B cell (primary cell): Measurements from ENCODE around the gene SLC18A3.

Experiments
- CTCF ChIP-seq: fragments of 200-600 bp; IDR thresholded peaks from one replicate; pipeline ENCODE4 v1.8.0; 2022; ENCODE audit warnings: antibody characterized with exemption, mild to moderate bottlenecking
- EZH2 ChIP-seq: IDR thresholded peaks from 2 replicates; pipeline ENCODE4 v1.6.1; 2012; ENCODE audit warnings: borderline replicate concordance, low read depth, mild to moderate bottlenecking, moderate library complexity, low read length; ENCODE audit not compliant: insufficient read depth, poor library complexity, severe bottlenecking

GRCh38 chr10:49598986-49599385, 11.1 kb upstream of the SLC18A3 start:
- TF ChIP-seq CTCF: no peak
- no peak for TF ChIP-seq EZH2
